Endothelial cell of umbilical vein (primary cell): Measurements from ENCODE around the gene LOXHD1. TPM values are rescaled to one million over a fixed set of nuclear protein-coding genes. Genes with fewer than 3 reads are reported as not detected.

Experiments
- BruUV-seq: library from RNA; stranded (reverse); fragments of 400-500 nt; replicated peaks from 2 replicates; lab custom pipeline; 2021; lab: Mats Ljungman, UMichigan
- CTCF ChIA-PET: fragments of 300-600, 350-600 bp; sonication (Branson Sonifier 250); formaldehyde crosslinking; loops from one replicate; lab custom pipeline; 2021; ENCODE audit warnings: antibody characterized with exemption, inconsistent platforms; lab: Charles Lee
- POLR2A ChIA-PET: fragments of 300-600, 350-600 bp; sonication (Branson Sonifier 250); formaldehyde crosslinking; loops from one replicate; lab custom pipeline; 2021; ENCODE audit warnings: antibody characterized with exemption, inconsistent platforms; lab: Charles Lee
- DNase-seq: peaks from one replicate; pipeline ENCODE4 v3.0.0-alpha.2; 2011; ENCODE audit warnings: low read depth, low spot score
- FAIRE-seq: peaks from 2 replicates; lab custom pipeline; 2011; peaks lifted over from hg19 to GRCh38; lab: Jason Lieb, UNC
- H2AFZ ChIP-seq: 2 replicates; pipeline ENCODE4 v1.6.0; 2012; ENCODE audit warnings: low read depth, low read length, control low read depth, inconsistent platforms
- H3K27ac ChIP-seq: 2 replicates; pipeline ENCODE4 v1.5.1; 2011; ENCODE audit warnings: low read depth, mild to moderate bottlenecking, control low read depth, low read length, moderate library complexity; ENCODE audit not compliant: insufficient read depth
- H3K27me3 ChIP-seq, 2 experiments: 2 replicates each; pipeline versions ENCODE4 v1.6.0 to v1.6.1; 2011; ENCODE audit warnings: low read length in 2 of 2, mixed read lengths in 1 of 2; ENCODE audit not compliant: control insufficient read depth in 2 of 2, insufficient read depth in 2 of 2
- H3K36me3 ChIP-seq, 2 experiments: 2 replicates in 1 of 2; 3 replicates in 1 of 2; pipeline ENCODE4 v1.5.1; 2011; ENCODE audit warnings: low read length in 2 of 2, mild to moderate bottlenecking in 1 of 2, moderate library complexity in 1 of 2; ENCODE audit not compliant: control insufficient read depth in 2 of 2, insufficient read depth in 2 of 2; ENCODE audit errors: extremely low read depth in 1 of 2
- H3K4me1 ChIP-seq: 3 replicates; pipeline ENCODE4 v1.5.1; 2011; ENCODE audit warnings: mild to moderate bottlenecking, low read length; ENCODE audit not compliant: control insufficient read depth, insufficient read depth; ENCODE audit errors: extremely low read depth
- H3K4me2 ChIP-seq: 2 replicates; pipeline ENCODE4 v1.6.1; 2011; ENCODE audit warnings: low read length, control low read depth, mixed read lengths; ENCODE audit not compliant: insufficient read depth
- H3K4me3 ChIP-seq, 3 experiments: fragments of 200-600 bp in 1 of 3; sonication (generic), shearing (Covaris generic) in 1 of 3; replicated peaks in 1 of 3; 2 replicates each; pipeline ENCODE4 v1.5.1; 2011 to 2016; ENCODE audit warnings: control low read depth in 3 of 3, low read length in 3 of 3, mild to moderate bottlenecking in 2 of 3, inconsistent platforms in 1 of 3, low read depth in 1 of 3, moderate library complexity in 1 of 3; ENCODE audit not compliant: insufficient read depth in 1 of 3
- H3K79me2 ChIP-seq: 2 replicates; pipeline ENCODE4 v1.6.0; 2012; ENCODE audit warnings: low read length, inconsistent platforms; ENCODE audit not compliant: control insufficient read depth, insufficient read depth
- H3K9ac ChIP-seq: replicated peaks from 2 replicates; pipeline ENCODE3; 2011; ENCODE audit warnings: low read length, control low read depth; ENCODE audit not compliant: insufficient read depth; ENCODE audit errors: extremely low read depth
- H3K9me1 ChIP-seq: replicated peaks from 3 replicates; pipeline ENCODE4 v1.6.0; 2011; ENCODE audit warnings: mild to moderate bottlenecking, low read length; ENCODE audit not compliant: control insufficient read depth, insufficient read depth; ENCODE audit errors: extremely low read depth
- H3K9me3 ChIP-seq: replicated peaks from 2 replicates; pipeline ENCODE4 v1.5.1; 2012; ENCODE audit warnings: low read length, inconsistent platforms; ENCODE audit not compliant: control insufficient read depth, insufficient read depth
- H4K20me1 ChIP-seq: replicated peaks from 2 replicates; pipeline ENCODE3; 2011; ENCODE audit warnings: mild to moderate bottlenecking, low read length; ENCODE audit not compliant: control insufficient read depth, insufficient read depth; ENCODE audit errors: extremely low read depth
- JUN ChIP-seq: IDR thresholded peaks from 2 replicates; pipeline ENCODE4 v1.6.1; 2011; ENCODE audit warnings: borderline replicate concordance, low read depth; ENCODE audit not compliant: insufficient read length, insufficient read depth
- POLR2A ChIP-seq: IDR thresholded peaks from 2 replicates; pipeline ENCODE4 v1.6.1; 2012; ENCODE audit warnings: low read depth, mild to moderate bottlenecking, control low read depth, low read length
- POLR2AphosphoS5 ChIP-seq: IDR thresholded peaks from 2 replicates; pipeline ENCODE4 v1.6.1; 2012; ENCODE audit warnings: low read depth, mild to moderate bottlenecking, control low read depth, low read length, moderate library complexity; ENCODE audit not compliant: insufficient read depth
- dilution Hi-C: fragments of 300-500 bp; cut with MboI; formaldehyde crosslinking; loops from one replicate; pipeline ENCODE4 v1.15.0; 2019; ENCODE audit warnings: low sequenced_read_pairs; ENCODE audit not compliant: extremely low pct_ligation_motif_present
- intact Hi-C: fragments of 100-400 bp; cut with micrococcal nuclease; formaldehyde crosslinking; loops from one replicate; pipeline ENCODE4 v1.10.0; 2022
- polyA plus RNA-seq, 4 experiments: library from polyadenylated mRNA; depleted of rRNA in 3 of 4; stranded (reverse) in 3 of 4; unstranded in 1 of 4; fragments of >200 nt; gene quantifications; 2 replicates each; pipeline versions ENCODE4 v1.2.1 to v1.2.3, GENCODE V29; 2011 to 2012; ENCODE audit warnings: missing spikeins in 1 of 4
- total RNA-seq: library from RNA; stranded (reverse); gene quantifications from 2 replicates; pipeline ENCODE4 v1.2.3, GENCODE V29; 2021
- TF ChIP-seq, protein P1 (sequence below): IDR thresholded peaks from 2 replicates; pipeline ENCODE4 v1.6.1; 2011; ENCODE audit not compliant: insufficient read depth, insufficient read length
- TF ChIP-seq, protein P2 (sequence below), 2 donors: IDR thresholded peaks; 1 replicate in 1 of 2; 2 replicates in 1 of 2; pipeline ENCODE4 v1.5.1; 2011; ENCODE audit warnings: low read length in 2 of 2, mild to moderate bottlenecking in 2 of 2, moderate library complexity in 2 of 2, control low read depth in 1 of 2, inconsistent platforms in 1 of 2, low read depth in 1 of 2; ENCODE audit not compliant: insufficient read depth in 1 of 2; ENCODE audit errors: extremely low read depth in 1 of 2

LOXHD1 gene
- total and polyA plus RNA-seq, 2 donors (not counting 3 experiments of a cell fraction or from before 2014, with no cell fraction given): not detected

DNA sequence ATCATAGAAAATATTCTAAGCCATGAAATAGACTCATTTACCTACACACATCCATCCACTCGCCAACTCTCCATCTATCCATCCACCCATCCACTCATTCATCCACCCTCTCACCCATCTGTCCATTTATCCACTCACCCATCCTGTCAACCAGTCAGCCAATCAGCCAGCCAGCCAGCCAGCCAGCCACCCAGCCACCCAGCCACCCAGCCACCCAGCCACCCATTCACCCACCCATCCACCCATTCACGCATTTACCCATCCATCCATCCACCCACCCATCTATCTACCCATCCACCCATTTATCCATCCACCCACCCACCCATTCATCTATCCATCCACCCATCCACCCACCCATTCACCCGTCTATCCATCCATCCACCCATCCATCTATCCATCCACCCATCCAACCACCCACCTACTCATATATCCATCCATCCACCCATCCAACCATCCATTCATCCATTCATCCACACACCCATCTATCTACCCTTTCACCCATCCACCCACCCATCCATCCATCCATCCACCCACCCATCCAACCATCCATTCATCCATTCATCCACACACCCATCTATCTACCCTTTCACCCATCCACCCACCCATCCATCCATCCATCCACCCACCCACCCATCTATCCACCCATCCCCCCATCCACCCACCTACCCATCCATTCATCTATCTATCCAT lies 185.1 kb downstream of the LOXHD1 start:
- H3K4me1 ChIP-seq: no peaks in the 10 kb centered on the region
- no peak overlapping the region for H2AFZ ChIP-seq
- no peaks in the 10 kb centered on the region for H3K9me1 ChIP-seq
- ChIA-PET POLR2A (no interaction called here), CTCF (no interaction called here)
- intact Hi-C loops (no loop called here), dilution Hi-C loops (no loop called here)
- no peaks in the 10 kb centered on the region for H3K36me3 ChIP-seq
- H3K27ac ChIP-seq: no peak overlapping the region
- no peak overlapping the region for H3K4me2 ChIP-seq
- FAIRE-seq (no peak), DNase-seq (no peak)
- BruUV-seq: no TSS peak
- H3K4me3 ChIP-seq: no peak overlapping the region
- H3K9me3 ChIP-seq: no peaks in the 10 kb centered on the region
- no peaks in the 10 kb centered on the region for H3K27me3 ChIP-seq
- TF ChIP-seq POLR2AphosphoS5: no peak
- TF ChIP-seq, protein P1, sequence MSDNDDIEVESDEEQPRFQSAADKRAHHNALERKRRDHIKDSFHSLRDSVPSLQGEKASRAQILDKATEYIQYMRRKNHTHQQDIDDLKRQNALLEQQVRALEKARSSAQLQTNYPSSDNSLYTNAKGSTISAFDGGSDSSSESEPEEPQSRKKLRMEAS: no peak
- TF ChIP-seq JUN: no peak
- TF ChIP-seq POLR2A: no peak
- TF ChIP-seq, protein P2, sequence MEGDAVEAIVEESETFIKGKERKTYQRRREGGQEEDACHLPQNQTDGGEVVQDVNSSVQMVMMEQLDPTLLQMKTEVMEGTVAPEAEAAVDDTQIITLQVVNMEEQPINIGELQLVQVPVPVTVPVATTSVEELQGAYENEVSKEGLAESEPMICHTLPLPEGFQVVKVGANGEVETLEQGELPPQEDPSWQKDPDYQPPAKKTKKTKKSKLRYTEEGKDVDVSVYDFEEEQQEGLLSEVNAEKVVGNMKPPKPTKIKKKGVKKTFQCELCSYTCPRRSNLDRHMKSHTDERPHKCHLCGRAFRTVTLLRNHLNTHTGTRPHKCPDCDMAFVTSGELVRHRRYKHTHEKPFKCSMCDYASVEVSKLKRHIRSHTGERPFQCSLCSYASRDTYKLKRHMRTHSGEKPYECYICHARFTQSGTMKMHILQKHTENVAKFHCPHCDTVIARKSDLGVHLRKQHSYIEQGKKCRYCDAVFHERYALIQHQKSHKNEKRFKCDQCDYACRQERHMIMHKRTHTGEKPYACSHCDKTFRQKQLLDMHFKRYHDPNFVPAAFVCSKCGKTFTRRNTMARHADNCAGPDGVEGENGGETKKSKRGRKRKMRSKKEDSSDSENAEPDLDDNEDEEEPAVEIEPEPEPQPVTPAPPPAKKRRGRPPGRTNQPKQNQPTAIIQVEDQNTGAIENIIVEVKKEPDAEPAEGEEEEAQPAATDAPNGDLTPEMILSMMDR (IDR thresholded peaks at IDR 0.05; ENCODE audit: extremely low read depth in 1 of 2, insufficient read depth in 1 of 2, low read depth in 1 of 2, low read length in 2 of 2): no peak
- H3K79me2 ChIP-seq: no peaks in the 10 kb centered on the region
- H4K20me1 ChIP-seq: no peaks in the 10 kb centered on the region
- H3K9ac ChIP-seq: no peak overlapping the region
